ENCODE data around the gene CCDC127. TPM values are rescaled to one million over a fixed set of nuclear protein-coding genes. Genes with fewer than 3 reads are reported as not detected.

Gene CCDC127
- total RNA-seq, 1 experiment from 2014 or later = 10.5 TPM

GRCh38 chr5:160173-160510 lies 57.8 kb downstream of the CCDC127 start:
- BruUV-seq (replicated peaks) = no TSS peak
- H3K9me3 Mint-ChIP-seq (ENCODE audit: unreplicated experiment) = no peaks in the 10 kb centered on the region
- DNase-seq = no peak
- Histone ChIP-seq H3K27me3 (replicated peaks; ENCODE audit: control insufficient read depth, insufficient read depth, low read length) (no peaks in the 10 kb centered on the region), H3K36me3 (ENCODE audit: control insufficient read depth, insufficient read depth, low read length) (no peaks in the 10 kb centered on the region; the same call in 1 of the 2 replicates), H3K4me3 (ENCODE audit: low read depth, low read length) (no peak overlapping the region), H3K4me1 (no peaks in the 10 kb centered on the region), H3K9me3 (no peaks in the 10 kb centered on the region)
- TF ChIP-seq, protein P1, sequence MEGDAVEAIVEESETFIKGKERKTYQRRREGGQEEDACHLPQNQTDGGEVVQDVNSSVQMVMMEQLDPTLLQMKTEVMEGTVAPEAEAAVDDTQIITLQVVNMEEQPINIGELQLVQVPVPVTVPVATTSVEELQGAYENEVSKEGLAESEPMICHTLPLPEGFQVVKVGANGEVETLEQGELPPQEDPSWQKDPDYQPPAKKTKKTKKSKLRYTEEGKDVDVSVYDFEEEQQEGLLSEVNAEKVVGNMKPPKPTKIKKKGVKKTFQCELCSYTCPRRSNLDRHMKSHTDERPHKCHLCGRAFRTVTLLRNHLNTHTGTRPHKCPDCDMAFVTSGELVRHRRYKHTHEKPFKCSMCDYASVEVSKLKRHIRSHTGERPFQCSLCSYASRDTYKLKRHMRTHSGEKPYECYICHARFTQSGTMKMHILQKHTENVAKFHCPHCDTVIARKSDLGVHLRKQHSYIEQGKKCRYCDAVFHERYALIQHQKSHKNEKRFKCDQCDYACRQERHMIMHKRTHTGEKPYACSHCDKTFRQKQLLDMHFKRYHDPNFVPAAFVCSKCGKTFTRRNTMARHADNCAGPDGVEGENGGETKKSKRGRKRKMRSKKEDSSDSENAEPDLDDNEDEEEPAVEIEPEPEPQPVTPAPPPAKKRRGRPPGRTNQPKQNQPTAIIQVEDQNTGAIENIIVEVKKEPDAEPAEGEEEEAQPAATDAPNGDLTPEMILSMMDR (IDR thresholded peaks at IDR 0.05; ENCODE audit: insufficient read depth in 1 of 2, low read depth in 1 of 2, low read length in 1 of 2, severe bottlenecking in 1 of 2, unreplicated experiment in 1 of 2) = no peak
- H3K4me1 Mint-ChIP-seq (ENCODE audit: low read depth, unreplicated experiment) = no peaks in the 10 kb centered on the region
- no peak overlapping the region for H3K4me3 Mint-ChIP-seq (ENCODE audit: unreplicated experiment)
- intact Hi-C loops (cut with micrococcal nuclease; ENCODE audit: unreplicated experiment) = no loop called here
- peaks cover 60% of the 10 kb centered on the region for H3K36me3 Mint-ChIP-seq (ENCODE audit: insufficient read depth, unreplicated experiment)
- H3K27ac Mint-ChIP-seq (ENCODE audit: unreplicated experiment) = peak overlapping the region; percentile 45
- CTCF ChIA-PET = no interaction called here
- no peaks in the 10 kb centered on the region for H3K27me3 Mint-ChIP-seq (ENCODE audit: insufficient read depth, unreplicated experiment)
- POLR2A ChIA-PET = no interaction called here

DNA sequence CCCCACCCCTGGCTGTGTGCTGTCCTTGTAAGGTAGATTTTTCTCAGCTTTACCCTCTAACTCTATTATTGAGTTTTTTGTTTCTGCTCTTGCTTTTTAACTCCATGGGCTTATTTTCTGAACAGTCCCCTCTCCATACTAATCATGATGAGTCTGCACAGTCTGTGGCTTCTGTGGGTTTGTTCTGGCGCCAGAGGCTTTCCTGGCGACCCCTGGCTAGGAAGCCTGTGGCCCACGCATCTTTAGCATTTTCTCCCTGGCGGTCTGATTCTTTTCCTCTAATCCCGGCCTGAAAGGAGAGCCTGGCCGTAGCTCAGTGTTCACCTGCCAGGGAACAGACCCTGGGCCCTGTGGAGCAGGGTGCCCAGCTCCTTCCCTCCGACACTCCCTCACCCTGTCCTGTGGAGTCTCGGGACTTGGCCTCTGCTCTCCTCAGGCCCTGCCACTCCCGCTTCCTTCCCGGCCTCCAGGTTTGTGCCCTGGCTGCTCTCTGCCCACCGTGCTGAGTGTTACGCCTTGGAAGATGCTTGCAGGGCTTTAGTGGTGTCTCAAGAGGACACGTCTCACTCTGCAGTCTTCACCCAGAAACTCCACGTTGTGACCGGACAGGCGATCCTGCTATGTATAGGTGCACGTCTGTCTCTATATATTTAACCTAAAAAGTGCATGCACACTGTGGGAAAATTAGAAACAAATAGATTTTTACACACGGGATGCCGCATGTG lies 58.3 kb downstream of the CCDC127 start:
- H3K9me3 ChIP-seq = no peaks in the 10 kb centered on the region
- Mint-ChIP-seq H3K9me3 (ENCODE audit: unreplicated experiment) (no peaks in the 10 kb centered on the region), H3K27me3 (ENCODE audit: insufficient read depth, unreplicated experiment) (no peaks in the 10 kb centered on the region), H3K36me3 (ENCODE audit: insufficient read depth, unreplicated experiment) (peaks cover 59% of the 10 kb centered on the region), H3K27ac (ENCODE audit: unreplicated experiment) (peak overlapping the region; percentile 45), H3K4me1 (ENCODE audit: low read depth, unreplicated experiment) (no peaks in the 10 kb centered on the region), H3K4me3 (ENCODE audit: unreplicated experiment) (no peak overlapping the region)
- CTCF ChIA-PET = no interaction called here
- intact Hi-C loops (cut with micrococcal nuclease; ENCODE audit: unreplicated experiment) = no loop called here
- POLR2A ChIA-PET = no interaction called here
- no peak overlapping the region for H3K4me3 ChIP-seq (ENCODE audit: low read depth, low read length)
- H3K36me3 ChIP-seq (ENCODE audit: control insufficient read depth, insufficient read depth, low read length) = no peaks in the 10 kb centered on the region; the same call in 1 of the 2 replicates
- no TSS peak for BruUV-seq (replicated peaks)
- TF ChIP-seq, protein P1 (IDR thresholded peaks at IDR 0.05; ENCODE audit: insufficient read depth in 1 of 2, low read depth in 1 of 2, low read length in 1 of 2, severe bottlenecking in 1 of 2, unreplicated experiment in 1 of 2) = no peak
- H3K4me1 ChIP-seq = no peaks in the 10 kb centered on the region
- no peaks in the 10 kb centered on the region for H3K27me3 ChIP-seq (replicated peaks; ENCODE audit: control insufficient read depth, insufficient read depth, low read length)
- DNase-seq = peak in 1 of 2 experiments; percentile 26

GRCh38 chr5:158807-159447 lies 59.0 kb downstream of the CCDC127 start:
- no peaks in the 10 kb centered on the region for H3K27me3 ChIP-seq (replicated peaks; ENCODE audit: control insufficient read depth, insufficient read depth, low read length)
- no peaks in the 10 kb centered on the region for H3K9me3 Mint-ChIP-seq (ENCODE audit: unreplicated experiment)
- no peaks in the 10 kb centered on the region for H3K9me3 ChIP-seq
- no peak overlapping the region for H3K4me3 ChIP-seq (ENCODE audit: low read depth, low read length)
- no peak overlapping the region for H3K4me3 Mint-ChIP-seq (ENCODE audit: unreplicated experiment)
- no peaks in the 10 kb centered on the region for H3K4me1 Mint-ChIP-seq (ENCODE audit: low read depth, unreplicated experiment)
- ChIA-PET CTCF (no interaction called here), POLR2A (no interaction called here)
- H3K27me3 Mint-ChIP-seq (ENCODE audit: insufficient read depth, unreplicated experiment) = no peaks in the 10 kb centered on the region
- no peak for DNase-seq
- H3K36me3 Mint-ChIP-seq (ENCODE audit: insufficient read depth, unreplicated experiment) = peaks cover 52% of the 10 kb centered on the region
- H3K27ac Mint-ChIP-seq (ENCODE audit: unreplicated experiment) = peak overlapping the region; percentile 45
- BruUV-seq (replicated peaks) = no TSS peak
- intact Hi-C loops (cut with micrococcal nuclease; ENCODE audit: unreplicated experiment) = no loop called here
- no peaks in the 10 kb centered on the region for H3K4me1 ChIP-seq
- TF ChIP-seq, protein P1 (IDR thresholded peaks at IDR 0.05; ENCODE audit: insufficient read depth in 1 of 2, low read depth in 1 of 2, low read length in 1 of 2, severe bottlenecking in 1 of 2, unreplicated experiment in 1 of 2) = no peak
- no peaks in the 10 kb centered on the region; the same call in 1 of the 2 replicates for H3K36me3 ChIP-seq (ENCODE audit: control insufficient read depth, insufficient read depth, low read length)
